Heart right ventricle (tissue), 16 donors: ENCODE results near the gene SND1. TPM values are rescaled to one million over a fixed set of nuclear protein-coding genes. Genes with fewer than 3 reads are reported as not detected.

Source experiments
- ATAC-seq, 8 donors: fragments of 200-7000 bp; cut with Tn5 transposase; one replicate each; pipeline ENCODE4 v1.9.1; 2020; ENCODE audit warnings: mild to moderate bottlenecking in 8 of 8, moderate library complexity in 8 of 8, moderate number of reproducible peaks in 1 of 8
- DNase-seq, 2 donors: peaks; one replicate each; pipeline ENCODE4 v3.0.0-alpha.2; 2020
- H3K27ac ChIP-seq, 10 donors: fragments of 200-600 bp; sonication (generic) in 2 of 10; one replicate each; pipeline versions ENCODE4 v1.5.0 to v1.8.0; 2020 to 2022; ENCODE audit warnings: mild to moderate bottlenecking in 3 of 10
- H3K27me3 ChIP-seq, 7 donors: fragments of 200-600 bp; one replicate each; pipeline ENCODE4 v1.8.0; 2021 to 2022; ENCODE audit warnings: mild to moderate bottlenecking in 2 of 7
- H3K36me3 ChIP-seq, 9 donors: fragments of 200-600 bp; sonication (generic) in 1 of 9; one replicate each; pipeline versions ENCODE4 v1.5.0 to v1.8.0; 2020 to 2022; ENCODE audit warnings: mild to moderate bottlenecking in 2 of 9
- H3K4me1 ChIP-seq, 9 donors: fragments of 200-600 bp; sonication (generic) in 1 of 9; one replicate each; pipeline versions ENCODE4 v1.5.0 to v1.8.0; 2020 to 2022; ENCODE audit warnings: mild to moderate bottlenecking in 4 of 9
- H3K4me3 ChIP-seq, 10 donors: fragments of 200-600 bp; sonication (generic) in 2 of 10; one replicate each; pipeline versions ENCODE4 v1.5.0 to v1.8.0; 2020 to 2022; ENCODE audit warnings: mild to moderate bottlenecking in 7 of 10, moderate library complexity in 2 of 10
- H3K9me3 ChIP-seq, 11 donors: fragments of 200-600 bp in 10 of 11; sonication (generic) in 2 of 11; one replicate each; pipeline versions ENCODE4 v1.5.0 to v1.8.0; 2013 to 2022; ENCODE audit warnings: mild to moderate bottlenecking in 2 of 11, control low read depth in 1 of 11, moderate library complexity in 1 of 11
- WGBS, 2 donors: extraction: QIAGEN DNeasy Blood & Tissue Kit; methylation state at CpG; one replicate each; pipeline ENCODE4 v1.1.7; 2013; ENCODE audit warnings: inconsistent platforms in 1 of 2; 5-methylcytosine and 5-hydroxymethylcytosine counted together
- intact Hi-C, 10 donors: fragments of 100-400 bp; cut with DNase I; formaldehyde crosslinking; loops; one replicate each; pipeline versions ENCODE4 v1.11.1 to v1.14.2; 2022
- polyA plus RNA-seq, 2 donors: library from polyadenylated mRNA; stranded (reverse); fragments of 200-250 nt; gene quantifications; one replicate each; pipeline ENCODE4 v1.2.3, GENCODE V29; 2013
- total RNA-seq, 10 donors: library from RNA; stranded (reverse); fragmentation: NEBNext Ultra II Directional in 3 of 10; extraction: Animal tissue kit (Norgen Biotek cat#: 25700) in 3 of 10; gene quantifications; one replicate each; pipeline versions ENCODE4 v1.2.1 to v1.2.4, GENCODE V29; 2021 to 2023
- TF ChIP-seq, protein P1 (sequence below), 9 donors: fragments of 200-600 bp; sonication (generic) in 2 of 9; IDR thresholded peaks; one replicate each; pipeline versions ENCODE4 v1.5.0 to v1.8.0; 2021 to 2022; ENCODE audit warnings: antibody characterized with exemption in 9 of 9, mild to moderate bottlenecking in 5 of 9, moderate library complexity in 1 of 9
- donor health status: Arrhythmogenic right ventricular cardiomyopathy.
- donor health status: ischemic (EF 13 %, LVEDD 7.1; RV severe dilation, severe dysfunction).
- donor health status: healthy with polysubstance abuse.
- donor health status: DM: no; HTN: yes; CAD: no.
- donor health status: DM: no; HTN: no; CAD: no.
- donor health status: ischemic (EF 25% LVEDD 6.9; RV normal size, moderate dysfunction).
- donor health status: ischemic (EF 25% LVEDD 5.7; RV mildly dilated, moderate dysfunction).
- donor health status: healthy.
- donor health status: DM: yes; HTN: yes; CAD: no.
- donor health status: Ischemic cardiomyopathy.
- donor health status: ischemic (EF 35%, LVEDD 5.7; RV mildly dilated, moderate dysfunction).
- donor health status: nonischemic (EF 11% LVEDD 7.7; RV severe dilation, severe dysfunction).
- donor health status: DM: yes; HTN: yes; CAD: no.
- donor health status: PGD.
- donor health status: ischemic (EF 29% LVEDD 5.4; RV normal size, mild dysfunction).
- donor health status: nonischemic (EF 23%, LVEDD 6.1; RV moderate dilation, normal function).

SND1 gene
- total and polyA plus RNA-seq, 12 donors, result 39.9 to 107 (median 80.8) TPM

GRCh38 chr7:127863082-127863481 is 211.1 kb downstream of the SND1 start:
- H3K27ac ChIP-seq, result no peak overlapping the region
- H3K4me1 ChIP-seq, result peaks cover 0 to 22% (median 9%) of the 10 kb centered on the region in 9 donors
- TF ChIP-seq, protein P1, sequence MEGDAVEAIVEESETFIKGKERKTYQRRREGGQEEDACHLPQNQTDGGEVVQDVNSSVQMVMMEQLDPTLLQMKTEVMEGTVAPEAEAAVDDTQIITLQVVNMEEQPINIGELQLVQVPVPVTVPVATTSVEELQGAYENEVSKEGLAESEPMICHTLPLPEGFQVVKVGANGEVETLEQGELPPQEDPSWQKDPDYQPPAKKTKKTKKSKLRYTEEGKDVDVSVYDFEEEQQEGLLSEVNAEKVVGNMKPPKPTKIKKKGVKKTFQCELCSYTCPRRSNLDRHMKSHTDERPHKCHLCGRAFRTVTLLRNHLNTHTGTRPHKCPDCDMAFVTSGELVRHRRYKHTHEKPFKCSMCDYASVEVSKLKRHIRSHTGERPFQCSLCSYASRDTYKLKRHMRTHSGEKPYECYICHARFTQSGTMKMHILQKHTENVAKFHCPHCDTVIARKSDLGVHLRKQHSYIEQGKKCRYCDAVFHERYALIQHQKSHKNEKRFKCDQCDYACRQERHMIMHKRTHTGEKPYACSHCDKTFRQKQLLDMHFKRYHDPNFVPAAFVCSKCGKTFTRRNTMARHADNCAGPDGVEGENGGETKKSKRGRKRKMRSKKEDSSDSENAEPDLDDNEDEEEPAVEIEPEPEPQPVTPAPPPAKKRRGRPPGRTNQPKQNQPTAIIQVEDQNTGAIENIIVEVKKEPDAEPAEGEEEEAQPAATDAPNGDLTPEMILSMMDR (IDR thresholded peaks at IDR 0.05), result no peak
- H3K36me3 ChIP-seq, result no peaks in the 10 kb centered on the region
- 96 to 99% methylated on average over 3 of the region's 3 CpGs for WGBS, 2 donors
- H3K4me3 ChIP-seq, result no peak overlapping the region
- DNase-seq (no peak), ATAC-seq (no peak)
- H3K27me3 ChIP-seq, result no peaks in the 10 kb centered on the region
- H3K9me3 ChIP-seq, result no peaks in the 10 kb centered on the region
- intact Hi-C loops, result no loop called here

- Histone ChIP-seq H3K27ac (no peak overlapping the region), H3K36me3 (no peaks in the 10 kb centered on the region), H3K9me3 (no peaks in the 10 kb centered on the region), H3K4me3 (no peak overlapping the region), H3K27me3 (no peaks in the 10 kb centered on the region), H3K4me1 (peaks cover 0 to 11% (median 0%) of the 10 kb centered on the region in 9 donors)
- WGBS, 2 donors, result 44 to 70% methylated on average over 1 of the region's 1 CpG
- TF ChIP-seq, protein P1 (IDR thresholded peaks at IDR 0.05), result no peak
- DNase-seq, result no peak
- intact Hi-C loops, result no loop called here
- ATAC-seq, result no peak
Measured at GRCh38 chr7:127865466-127865865, 213.5 kb downstream of the SND1 start.

DNA sequence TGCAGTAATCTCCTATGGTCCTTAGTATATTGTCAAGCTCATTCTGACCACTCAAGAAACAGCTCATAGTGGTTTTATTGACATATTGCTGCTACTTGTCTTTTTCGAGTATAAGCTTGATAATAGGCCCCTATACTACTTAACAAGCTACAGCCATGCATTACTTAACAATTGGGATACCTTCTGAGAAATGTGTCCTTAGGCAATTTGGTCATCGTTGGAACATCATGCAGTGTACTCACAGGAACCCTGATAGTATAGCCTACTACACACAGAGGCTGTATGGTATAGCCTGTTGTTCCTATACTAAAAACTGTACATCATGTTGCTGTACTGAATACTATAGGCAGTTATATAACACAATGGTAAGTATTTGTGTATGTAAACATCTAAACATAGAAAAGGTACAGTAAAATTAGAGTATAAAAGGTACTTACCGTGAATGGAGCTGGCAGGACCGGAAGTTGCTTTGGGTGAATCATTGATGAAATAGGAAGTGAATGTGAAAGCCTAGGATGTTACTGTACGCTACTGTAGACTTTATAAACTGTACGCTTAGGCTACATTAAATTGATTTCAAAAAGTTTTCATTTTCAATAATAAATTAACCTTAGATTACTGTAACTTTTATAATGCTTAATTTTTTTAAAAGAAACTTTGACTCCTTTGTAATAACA is 218.4 kb downstream of the SND1 start:
- intact Hi-C loops, result loop anchor here in 1 of 10 donors (5.0 kb wide), 1 partner anchor 53 kb away; no protein-coding TSS in a partner anchor
- Histone ChIP-seq H3K27me3 (no peaks in the 10 kb centered on the region), H3K36me3 (no peaks in the 10 kb centered on the region), H3K4me1 (peaks cover 0 to 14% (median 2%) of the 10 kb centered on the region in 9 donors), H3K4me3 (no peak overlapping the region), H3K27ac (no peak overlapping the region), H3K9me3 (no peaks in the 10 kb centered on the region)
- ATAC-seq, result no peak
- WGBS, 2 donors, result 93 to 96% methylated on average over 6 of the region's 6 CpGs
- TF ChIP-seq, protein P1 (IDR thresholded peaks at IDR 0.05), result no peak
- no peak for DNase-seq

- Histone ChIP-seq H3K36me3 (no peaks in the 10 kb centered on the region), H3K4me3 (no peak overlapping the region), H3K4me1 (peaks cover 0 to 18% (median 5%) of the 10 kb centered on the region in 9 donors), H3K9me3 (no peaks in the 10 kb centered on the region), H3K27ac (no peak overlapping the region), H3K27me3 (no peaks in the 10 kb centered on the region)
- intact Hi-C loops, result loop anchor here in 1 of 10 donors (5.0 kb wide), 1 partner anchor 54 kb away; no protein-coding TSS in a partner anchor
- 96 to 97% methylated on average over 3 of the region's 3 CpGs for WGBS, 2 donors
- TF ChIP-seq, protein P1 (IDR thresholded peaks at IDR 0.05), result no peak
- ATAC-seq, result no peak
- no peak for DNase-seq
Measured at GRCh38 chr7:127871226-127871625, 219.2 kb downstream of the SND1 start.
